HepG2 (cell line): ENCODE measurements around the gene SIRT6. TPM values are rescaled to one million over a fixed set of nuclear protein-coding genes. Genes with fewer than 3 reads are reported as not detected.

Experiments
- CREB3 ChIP-seq: sonication (generic); formaldehyde crosslinking; IDR thresholded peaks from 2 replicates; pipeline ENCODE4 v1.5.0; 2020; ENCODE audit warnings: missing genetic modification reagents
- IKZF5 ChIP-seq: IDR thresholded peaks from 2 replicates; pipeline ENCODE4 v1.6.1; 2018; ENCODE audit warnings: missing genetic modification reagents, mild to moderate bottlenecking, missing compliant biosample characterization
- IRF1 ChIP-seq: sonication (generic); formaldehyde crosslinking; IDR thresholded peaks from 2 replicates; pipeline ENCODE4 v1.4.0; 2020; ENCODE audit warnings: low read depth, mild to moderate bottlenecking, missing genetic modification reagents
- REL ChIP-seq: sonication (generic); formaldehyde crosslinking; conservative IDR thresholded peaks from 2 replicates; pipeline ENCODE4 v1.8.0; 2022; ENCODE audit warnings: mild to moderate bottlenecking, missing genetic modification reagents, moderate library complexity
- STAT5B ChIP-seq: sonication (generic); formaldehyde crosslinking; IDR thresholded peaks from 2 replicates; pipeline ENCODE4 v1.4.0; 2020; ENCODE audit warnings: missing genetic modification reagents
- TBX2 ChIP-seq: sonication (generic); formaldehyde crosslinking; IDR thresholded peaks from 2 replicates; pipeline ENCODE4 v1.5.0; 2020; ENCODE audit warnings: missing genetic modification reagents, mild to moderate bottlenecking, borderline replicate concordance
- TFDP2 ChIP-seq: sonication (generic); formaldehyde crosslinking; IDR thresholded peaks from 2 replicates; pipeline ENCODE4 v1.4.0; 2020; ENCODE audit warnings: missing genetic modification reagents
- ZNF318 ChIP-seq: sonication (generic); formaldehyde crosslinking; IDR thresholded peaks from 2 replicates; pipeline ENCODE4 v1.4.0; 2020; ENCODE audit warnings: mild to moderate bottlenecking, missing genetic modification reagents
- ZNF850 ChIP-seq: sonication (generic); formaldehyde crosslinking; conservative IDR thresholded peaks from 2 replicates; pipeline ENCODE4 v1.9.0; 2021; ENCODE audit warnings: mild to moderate bottlenecking, missing genetic modification reagents
- polyA plus RNA-seq, 8 experiments: library from polyadenylated mRNA; depleted of rRNA in 3 of 8; stranded (reverse) in 7 of 8; unstranded in 1 of 8; fragments of >200 nt; fragmentation: Illumina TruSeq in 4 of 8; extraction: Trizol in 4 of 8; gene quantifications; 2 replicates each; pipeline versions ENCODE4 v1.2.1 to v1.2.3, GENCODE V29; 2011 to 2016; ENCODE audit warnings: low read depth in 4 of 8, missing spikeins in 1 of 8, mixed read lengths in 1 of 8; ENCODE audit not compliant: insufficient read depth in 1 of 8
- total RNA-seq, 5 experiments: library from RNA; depleted of rRNA; stranded (reverse); fragments of >200 nt; fragmentation: Illumina TruSeq; extraction: Trizol; gene quantifications; 2 replicates each; pipeline ENCODE4 v1.2.3, GENCODE V29; 2016; ENCODE audit warnings: low read depth in 1 of 5

SIRT6 gene
- total and polyA plus RNA-seq, 2 of the 13 experiments (the other 11 are each of a cell fraction or from before 2014, with no cell fraction given) = 11.0 to 18.4 TPM

GRCh38 chr19:4197625-4198466 lies 15.5 kb upstream of the SIRT6 start (continued):
- TF ChIP-seq ZNF318 (CRISPR knock-in tag) (no peak), IRF1 (CRISPR knock-in tag) (no peak), IKZF5 (CRISPR knock-in tag) (no peak), TFDP2 (CRISPR knock-in tag) (no peak), CREB3 (CRISPR knock-in tag) (no peak), REL (CRISPR knock-in tag) (no peak), STAT5B (CRISPR knock-in tag) (no peak), TBX2 (CRISPR knock-in tag) (no peak), ZNF850 (no peak)
